ENCODE measurements around the gene NEURL1B. TPM values are rescaled to one million over a fixed set of nuclear protein-coding genes. Genes with fewer than 3 reads are reported as not detected.

The NEURL1B gene
- total RNA-seq, 2 donors from 2014 or later: 4.9 to 6.3 TPM

DNA sequence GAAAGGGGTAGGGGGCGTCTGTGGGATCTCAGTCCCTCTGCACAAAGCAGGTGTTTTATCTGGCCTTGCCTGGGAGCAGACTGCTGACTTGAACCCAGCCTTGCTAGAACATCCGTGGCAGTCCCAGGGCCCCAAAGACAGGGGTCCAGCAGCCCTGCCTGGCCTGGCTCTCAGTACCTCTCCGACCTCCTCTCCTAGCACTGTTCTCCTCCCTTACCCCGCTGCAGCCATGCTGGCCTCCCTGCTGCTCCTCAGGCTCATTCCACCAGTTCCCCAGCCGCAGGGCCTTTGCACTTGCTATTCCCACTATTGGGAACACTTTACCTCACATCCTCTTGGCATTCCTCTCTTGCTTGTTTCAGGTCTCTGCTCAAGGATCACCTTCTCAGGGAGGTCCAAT, 84.7 kb downstream of the NEURL1B start:
- Mint-ChIP-seq H3K36me3 (ENCODE audit: low read depth) (no peaks in the 10 kb centered on the region), H3K27me3 (ENCODE audit: insufficient read depth) (peaks cover 64% of the 10 kb centered on the region), H3K4me3 (no peak overlapping the region), H3K4me1 (peaks cover 17% of the 10 kb centered on the region), H3K9me3 (no peaks in the 10 kb centered on the region), H3K27ac (no peak overlapping the region)
- TF ChIP-seq, protein P1, sequence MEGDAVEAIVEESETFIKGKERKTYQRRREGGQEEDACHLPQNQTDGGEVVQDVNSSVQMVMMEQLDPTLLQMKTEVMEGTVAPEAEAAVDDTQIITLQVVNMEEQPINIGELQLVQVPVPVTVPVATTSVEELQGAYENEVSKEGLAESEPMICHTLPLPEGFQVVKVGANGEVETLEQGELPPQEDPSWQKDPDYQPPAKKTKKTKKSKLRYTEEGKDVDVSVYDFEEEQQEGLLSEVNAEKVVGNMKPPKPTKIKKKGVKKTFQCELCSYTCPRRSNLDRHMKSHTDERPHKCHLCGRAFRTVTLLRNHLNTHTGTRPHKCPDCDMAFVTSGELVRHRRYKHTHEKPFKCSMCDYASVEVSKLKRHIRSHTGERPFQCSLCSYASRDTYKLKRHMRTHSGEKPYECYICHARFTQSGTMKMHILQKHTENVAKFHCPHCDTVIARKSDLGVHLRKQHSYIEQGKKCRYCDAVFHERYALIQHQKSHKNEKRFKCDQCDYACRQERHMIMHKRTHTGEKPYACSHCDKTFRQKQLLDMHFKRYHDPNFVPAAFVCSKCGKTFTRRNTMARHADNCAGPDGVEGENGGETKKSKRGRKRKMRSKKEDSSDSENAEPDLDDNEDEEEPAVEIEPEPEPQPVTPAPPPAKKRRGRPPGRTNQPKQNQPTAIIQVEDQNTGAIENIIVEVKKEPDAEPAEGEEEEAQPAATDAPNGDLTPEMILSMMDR (conservative IDR thresholded peaks at IDR 0.05): no peak
- no peak for DNase-seq
- WGBS, 2 experiments (ENCODE audit: insufficient coverage in 1 of 2, insufficient read length in 1 of 2): 93 to 100% methylated on average over 3 to 5 of the region's 5 CpGs
- Histone ChIP-seq H3K36me3 (ENCODE audit: control insufficient read depth, insufficient read depth, low read length) (no peaks in the 10 kb centered on the region), H3K9ac (ENCODE audit: extremely low read depth, low read length, poor library complexity, severe bottlenecking) (no peak overlapping the region), H3K4me3 (ENCODE audit: low read length) (no peak overlapping the region), H3K27me3 (ENCODE audit: control insufficient read depth, insufficient read depth, low read length, poor library complexity, severe bottlenecking) (peaks cover 66% of the 10 kb centered on the region), H3K9me3 (ENCODE audit: control insufficient read depth, low read length) (no peaks in the 10 kb centered on the region), H3K27ac (ENCODE audit: low read depth, low read length) (no peak overlapping the region), H3K4me1 (ENCODE audit: control insufficient read depth, insufficient read depth, low read length) (peaks cover 5% of the 10 kb centered on the region)

DNA sequence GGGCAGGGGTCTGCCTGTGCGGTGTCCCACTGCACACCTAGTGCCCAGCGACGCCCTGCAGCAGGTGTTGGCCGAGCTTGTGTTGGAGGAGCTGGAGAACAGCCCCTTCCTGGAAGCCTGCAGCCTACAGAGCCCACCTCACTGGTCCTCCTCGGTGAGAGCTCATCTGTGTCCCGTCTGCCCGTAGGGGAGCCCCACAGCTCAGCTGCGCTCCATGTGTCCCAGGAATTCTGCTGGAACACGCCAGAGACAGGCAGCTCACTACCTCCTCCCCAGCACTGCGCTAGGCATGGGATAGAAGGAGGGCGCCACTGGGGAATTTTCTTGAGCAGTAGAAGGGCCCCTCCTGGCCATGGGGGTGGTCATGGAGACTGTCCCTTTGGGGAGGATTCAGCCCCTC, 85.9 kb downstream of the NEURL1B start:
- Mint-ChIP-seq H3K27ac (no peak overlapping the region), H3K4me1 (peaks cover 15% of the 10 kb centered on the region), H3K27me3 (ENCODE audit: insufficient read depth) (peaks cover 73% of the 10 kb centered on the region), H3K9me3 (no peaks in the 10 kb centered on the region), H3K36me3 (ENCODE audit: low read depth) (no peaks in the 10 kb centered on the region), H3K4me3 (no peak overlapping the region)
- Histone ChIP-seq H3K4me1 (ENCODE audit: control insufficient read depth, insufficient read depth, low read length) (peaks cover 5% of the 10 kb centered on the region), H3K27ac (ENCODE audit: low read depth, low read length) (no peak overlapping the region), H3K27me3 (ENCODE audit: control insufficient read depth, insufficient read depth, low read length, poor library complexity, severe bottlenecking) (peaks cover 56% of the 10 kb centered on the region), H3K36me3 (ENCODE audit: control insufficient read depth, insufficient read depth, low read length) (no peaks in the 10 kb centered on the region), H3K9me3 (ENCODE audit: control insufficient read depth, low read length) (no peaks in the 10 kb centered on the region), H3K9ac (ENCODE audit: extremely low read depth, low read length, poor library complexity, severe bottlenecking) (no peak overlapping the region), H3K4me3 (ENCODE audit: low read length) (no peak overlapping the region)
- WGBS, 2 experiments (ENCODE audit: insufficient coverage in 1 of 2, insufficient read length in 1 of 2): 91% methylated on average over 10 of the region's 11 CpGs; no CpG with 5 or more reads in 1 of the 2 experiments
- DNase-seq: no peak
- TF ChIP-seq, protein P1 (conservative IDR thresholded peaks at IDR 0.05): no peak

DNA sequence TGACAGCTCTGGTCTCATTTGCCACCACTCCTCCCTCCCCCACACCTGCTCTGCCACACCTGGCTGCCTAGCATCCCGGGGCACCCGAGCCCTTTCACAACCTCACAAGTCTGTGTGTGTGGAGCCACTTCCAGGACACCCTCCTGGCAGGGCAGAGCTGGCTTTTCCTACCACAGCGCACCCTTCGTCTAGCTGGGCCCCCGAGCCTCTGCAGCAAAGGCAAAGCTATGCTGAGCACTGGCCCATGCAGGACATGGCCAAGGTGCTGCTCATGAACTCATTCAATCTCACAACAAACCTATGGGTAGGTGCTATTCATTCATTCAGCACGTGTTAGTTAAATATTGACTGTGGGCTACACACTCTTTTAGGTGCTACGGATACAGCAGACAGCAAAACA, 86.5 kb downstream of the NEURL1B start:
- TF ChIP-seq, protein P1 (conservative IDR thresholded peaks at IDR 0.05): no peak
- no peaks in the 10 kb centered on the region for H3K36me3 Mint-ChIP-seq (ENCODE audit: low read depth)
- peaks cover 6% of the 10 kb centered on the region for H3K4me1 ChIP-seq (ENCODE audit: control insufficient read depth, insufficient read depth, low read length)
- H3K27ac Mint-ChIP-seq: no peak overlapping the region
- no peak overlapping the region for H3K27ac ChIP-seq (ENCODE audit: low read depth, low read length)
- H3K4me3 Mint-ChIP-seq: no peak overlapping the region
- H3K36me3 ChIP-seq (ENCODE audit: control insufficient read depth, insufficient read depth, low read length): no peaks in the 10 kb centered on the region
- WGBS, 2 experiments (ENCODE audit: insufficient coverage in 1 of 2, insufficient read length in 1 of 2): 85 to 94% methylated on average over 3 to 7 of the region's 7 CpGs
- H3K9me3 Mint-ChIP-seq: no peaks in the 10 kb centered on the region
- H3K4me3 ChIP-seq (ENCODE audit: low read length): no peak overlapping the region
- H3K9ac ChIP-seq (ENCODE audit: extremely low read depth, low read length, poor library complexity, severe bottlenecking): no peak overlapping the region
- H3K9me3 ChIP-seq (ENCODE audit: control insufficient read depth, low read length): no peaks in the 10 kb centered on the region
- peaks cover 9% of the 10 kb centered on the region for H3K4me1 Mint-ChIP-seq
- peaks cover 55% of the 10 kb centered on the region for H3K27me3 ChIP-seq (ENCODE audit: control insufficient read depth, insufficient read depth, low read length, poor library complexity, severe bottlenecking)
- peaks cover 74% of the 10 kb centered on the region for H3K27me3 Mint-ChIP-seq (ENCODE audit: insufficient read depth)
- no peak for DNase-seq

Measured in endodermal cell (in vitro differentiated cells).